HFFc6 (cell line): ENCODE measurements around the gene C11orf91. TPM values are rescaled to one million over a fixed set of nuclear protein-coding genes. Genes with fewer than 3 reads are reported as not detected.

ENCODE experiments used
- DNase-seq: peaks from one replicate; pipeline ENCODE4 v3.0.0-alpha.2; 2018
- H3K27ac Mint-ChIP-seq: 2 replicates; pipeline ENCODE4 v1.8.0; 2020; ENCODE audit warnings: mild to moderate bottlenecking, mixed read lengths
- H3K27me3 Mint-ChIP-seq: 2 replicates; pipeline ENCODE4 v1.8.0; 2021; ENCODE audit warnings: mild to moderate bottlenecking, moderate library complexity, mixed read lengths; ENCODE audit not compliant: insufficient read depth
- H3K36me3 Mint-ChIP-seq: 2 replicates; pipeline ENCODE4 v1.8.0; 2021; ENCODE audit warnings: low read depth, mixed read lengths
- H3K4me1 Mint-ChIP-seq: 2 replicates; pipeline ENCODE4 v1.8.0; 2020; ENCODE audit warnings: low read depth, mixed read lengths
- H3K4me3 Mint-ChIP-seq: 2 replicates; pipeline ENCODE4 v1.8.0; 2020; ENCODE audit warnings: mild to moderate bottlenecking, moderate library complexity, mixed read lengths
- H3K9me3 Mint-ChIP-seq: 2 replicates; pipeline ENCODE4 v1.8.0; 2020; ENCODE audit warnings: mild to moderate bottlenecking, mixed read lengths
- CTCF ChIP-seq: fragments of 200-600 bp; sonication (generic); IDR thresholded peaks from 2 replicates; pipeline ENCODE4 v1.5.0; 2021; ENCODE audit warnings: antibody characterized with exemption, mild to moderate bottlenecking
- total RNA-seq, 6 experiments: library from RNA; stranded (reverse); fragmentation: NEBNext Ultra II Directional; extraction: Animal tissue kit (Norgen Biotek cat#: 25700); gene quantifications; 2 replicates in 1 of 6; 3 replicates in 5 of 6; pipeline ENCODE4 v1.2.3, GENCODE V29; 2021

C11orf91 gene
- total RNA-seq, 6 experiments from 2014 or later: 0.59 to 0.65 (median 0.60) TPM; not detected in 2

- TF ChIP-seq CTCF: no peak
- Mint-ChIP-seq H3K9me3 (no peaks in the 10 kb centered on the region), H3K27ac (no peak overlapping the region), H3K4me1 (peaks cover 13% of the 10 kb centered on the region), H3K36me3 (peaks cover 20% of the 10 kb centered on the region), H3K4me3 (no peak overlapping the region), H3K27me3 (no peaks in the 10 kb centered on the region)
- DNase-seq: no peak
Measured at GRCh38 chr11:33654594-33654993, 46.0 kb downstream of the C11orf91 start.

GRCh38 chr11:33652930-33653329 lies 47.7 kb downstream of the C11orf91 start:
- Mint-ChIP-seq H3K9me3 (no peaks in the 10 kb centered on the region), H3K4me3 (no peak overlapping the region), H3K27ac (peak overlapping the region; percentile 39; the same call in 1 of the 2 replicates), H3K27me3 (no peaks in the 10 kb centered on the region), H3K36me3 (peaks cover 15% of the 10 kb centered on the region), H3K4me1 (peaks cover 13% of the 10 kb centered on the region)
- DNase-seq: no peak
- no peak for TF ChIP-seq CTCF

GRCh38 chr11:33652431-33652830 lies 48.2 kb downstream of the C11orf91 start:
- Mint-ChIP-seq H3K9me3 (no peaks in the 10 kb centered on the region), H3K36me3 (peaks cover 14% of the 10 kb centered on the region), H3K4me3 (no peak overlapping the region), H3K27ac (peak overlapping the region; percentile 39; the same call in 1 of the 2 replicates), H3K4me1 (peaks cover 13% of the 10 kb centered on the region), H3K27me3 (no peaks in the 10 kb centered on the region)
- TF ChIP-seq CTCF: no peak
- DNase-seq: no peak

GRCh38 chr11:33651990-33652389 lies 48.6 kb downstream of the C11orf91 start:
- no peak for DNase-seq
- H3K4me3 Mint-ChIP-seq: no peak overlapping the region

GRCh38 chr11:33651555-33651954 lies 49.1 kb downstream of the C11orf91 start:
- no peak overlapping the region for H3K27ac Mint-ChIP-seq
- no peaks in the 10 kb centered on the region for H3K9me3 Mint-ChIP-seq
- no peaks in the 10 kb centered on the region for H3K27me3 Mint-ChIP-seq
- TF ChIP-seq CTCF: no peak
- no peak for DNase-seq
- H3K4me1 Mint-ChIP-seq: peaks cover 17% of the 10 kb centered on the region
- H3K4me3 Mint-ChIP-seq: no peak overlapping the region
- peaks cover 18% of the 10 kb centered on the region for H3K36me3 Mint-ChIP-seq

More at GRCh38 chr11:33651990-33652389, 48.6 kb downstream of the C11orf91 start:
- no peak overlapping the region for H3K27ac Mint-ChIP-seq
- H3K36me3 Mint-ChIP-seq: peaks cover 14% of the 10 kb centered on the region
- H3K9me3 Mint-ChIP-seq: no peaks in the 10 kb centered on the region
- peaks cover 13% of the 10 kb centered on the region for H3K4me1 Mint-ChIP-seq
- no peak for TF ChIP-seq CTCF
- H3K27me3 Mint-ChIP-seq: no peaks in the 10 kb centered on the region

GRCh38 chr11:33649944-33650343 lies 50.7 kb downstream of the C11orf91 start:
- Mint-ChIP-seq H3K27ac (no peak overlapping the region), H3K4me3 (no peak overlapping the region), H3K4me1 (peaks cover 22% of the 10 kb centered on the region), H3K36me3 (peaks cover 9% of the 10 kb centered on the region; the same call in 1 of the 2 replicates), H3K27me3 (no peaks in the 10 kb centered on the region), H3K9me3 (no peaks in the 10 kb centered on the region)
- no peak for TF ChIP-seq CTCF
- DNase-seq: no peak
